ENCODE results near the gene SLC25A45.

- TF ChIP-seq CTCF (optimal IDR thresholded peaks at IDR 0.05 in 1 of 3, IDR thresholded peaks at IDR 0.05 in 1 of 3, conservative IDR thresholded peaks at IDR 0.05 in 1 of 3; ENCODE audit: extremely low read depth in 1 of 3, insufficient read depth in 2 of 3, low read length in 3 of 3) = no peak
- no peak for TF ChIP-seq EZH2 (IDR thresholded peaks at IDR 0.05; ENCODE audit: low read length)
Observed at GRCh38 chr11:65422633-65423515, 40.4 kb upstream of the SLC25A45 start, which contains the start of gene NEAT1.

Data from keratinocyte (primary cell).